Esophagus mucosa (tissue), 1 donor: ENCODE results near the gene RABGAP1L. TPM values are rescaled to one million over a fixed set of nuclear protein-coding genes. Genes with fewer than 3 reads are reported as not detected.
"Not testable (repeated sequence)": the region's sequence is repeated elsewhere in the genome, so short reads cannot be mapped to it uniquely, and the experiment has no call there.

ENCODE experiments used
- ATAC-seq: fragments of 200-7000 bp; cut with Tn5 transposase; one replicate; pipeline ENCODE4 v1.9.1; 2020
- total RNA-seq: library from RNA; stranded (reverse); gene quantifications from one replicate; pipeline ENCODE4 v1.2.4, GENCODE V29; 2023
- donor health status: DM: yes; HTN: yes; CAD: no.

RABGAP1L gene
- total RNA-seq, 1 donor from 2014 or later = 25.3 TPM

DNA sequence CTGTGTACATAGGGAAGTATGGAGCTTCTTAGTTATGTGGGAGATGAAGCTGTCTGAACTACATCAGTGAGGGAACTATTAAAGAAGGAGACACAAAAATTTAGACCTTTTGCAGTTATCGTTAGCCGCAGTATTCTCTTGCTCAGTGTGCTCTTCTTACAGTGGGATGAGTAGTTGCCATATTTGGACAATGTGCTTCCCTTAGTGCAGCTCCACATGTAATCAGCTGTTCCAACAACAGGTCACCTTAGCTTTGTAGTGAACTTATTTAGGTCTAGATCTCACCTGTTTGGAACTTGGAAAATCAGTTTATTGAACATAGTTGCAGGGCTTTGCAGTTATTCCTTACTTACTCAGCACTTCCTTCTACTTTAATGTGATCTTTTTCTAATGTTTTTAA lies 306.5 kb downstream of the RABGAP1L start:
- no peak for ATAC-seq

DNA sequence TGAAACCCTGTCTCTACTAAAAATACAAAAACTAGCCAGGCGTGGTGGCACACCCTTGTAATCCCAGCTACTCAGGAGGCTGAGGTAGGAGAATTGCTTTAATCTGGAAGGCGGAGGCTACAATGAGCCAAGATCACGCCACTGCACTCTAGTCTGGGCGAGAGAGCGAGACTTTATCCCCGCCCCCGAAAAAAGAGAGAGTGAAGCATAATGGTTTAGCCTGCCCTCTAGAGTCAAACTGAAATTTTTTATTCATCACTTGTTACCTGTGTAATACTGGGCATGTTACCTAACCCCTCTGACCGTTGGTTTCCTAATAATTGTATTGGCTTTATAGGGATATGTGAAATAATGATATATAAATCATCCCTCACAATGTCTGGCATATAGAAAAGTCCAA lies 307.3 kb downstream of the RABGAP1L start:
- ATAC-seq = no peak

DNA sequence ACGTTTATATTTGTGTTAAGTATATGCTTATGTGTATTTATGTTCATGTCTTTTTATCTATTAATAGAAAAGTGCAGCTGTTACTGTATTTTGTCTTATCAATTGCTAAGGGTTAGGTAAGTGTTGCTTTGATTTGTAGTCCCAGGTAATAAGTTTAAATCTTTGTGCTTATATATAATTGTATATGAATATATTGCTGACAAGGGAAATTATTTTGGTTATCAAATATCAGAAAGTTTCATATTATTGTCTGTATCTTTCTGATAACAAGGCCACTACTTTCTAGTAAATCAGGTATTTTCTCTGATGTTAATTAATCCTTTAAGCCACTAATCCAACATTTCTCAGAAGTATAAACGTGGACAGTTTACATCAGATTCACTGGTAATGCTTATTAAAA lies 309.7 kb downstream of the RABGAP1L start:
- ATAC-seq = no peak

DNA sequence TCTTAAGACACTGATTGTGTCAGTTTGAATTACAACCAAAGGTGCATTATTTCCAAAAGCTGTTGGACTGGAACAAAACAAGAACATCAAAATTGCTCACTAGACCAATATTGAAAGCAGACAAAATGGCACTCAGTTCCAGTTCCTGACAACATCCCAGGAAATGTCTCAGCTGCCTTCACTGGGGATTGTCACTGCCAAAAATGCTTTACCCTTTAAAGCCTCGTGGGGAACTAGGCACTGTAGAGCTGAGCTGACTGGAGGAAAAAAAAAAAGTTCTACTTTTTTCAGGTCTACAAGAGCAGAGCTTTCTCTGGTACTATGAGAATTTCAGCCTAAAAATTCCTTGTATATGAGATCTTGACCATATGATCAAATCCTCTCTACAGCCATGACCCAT lies 310.4 kb downstream of the RABGAP1L start:
- ATAC-seq = no peak

DNA sequence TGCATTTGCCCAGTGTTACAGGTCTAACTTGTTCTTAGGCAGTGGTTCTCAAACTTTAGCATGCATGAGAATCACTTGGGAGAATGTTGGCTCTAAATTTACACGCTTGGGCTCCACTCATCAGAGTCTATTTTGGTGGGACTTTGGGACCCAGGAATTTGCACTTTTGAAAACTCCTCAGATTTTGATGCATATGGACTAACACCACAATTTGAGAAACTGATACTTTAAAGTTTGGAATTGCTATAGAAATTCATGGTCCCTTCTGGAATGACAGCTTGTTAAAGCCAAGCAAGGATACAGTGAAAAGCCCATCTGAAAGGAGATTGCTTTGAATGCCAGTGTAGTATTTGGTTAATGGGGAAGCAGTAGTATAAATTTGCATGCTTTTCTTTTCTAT lies 320.0 kb downstream of the RABGAP1L start:
- no peak for ATAC-seq

DNA sequence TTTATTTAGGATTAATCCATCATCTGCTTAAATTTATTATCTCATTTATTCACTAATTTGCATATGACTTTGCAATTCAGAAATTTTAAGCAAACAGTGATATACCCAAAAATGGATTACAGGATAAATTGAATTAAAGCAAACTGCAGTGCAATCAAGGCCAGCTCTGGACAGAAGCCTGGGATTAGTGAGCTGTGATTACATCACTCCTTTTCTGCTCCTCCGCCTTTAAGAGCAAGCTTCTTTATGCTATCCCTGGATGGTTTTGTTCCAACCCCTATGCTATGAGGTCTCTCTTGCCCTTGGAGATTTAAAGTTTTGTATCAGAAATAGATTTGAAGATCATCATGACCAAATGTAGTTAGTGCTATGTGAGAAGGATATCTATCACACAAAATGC lies 321.0 kb downstream of the RABGAP1L start:
- ATAC-seq = no peak

DNA sequence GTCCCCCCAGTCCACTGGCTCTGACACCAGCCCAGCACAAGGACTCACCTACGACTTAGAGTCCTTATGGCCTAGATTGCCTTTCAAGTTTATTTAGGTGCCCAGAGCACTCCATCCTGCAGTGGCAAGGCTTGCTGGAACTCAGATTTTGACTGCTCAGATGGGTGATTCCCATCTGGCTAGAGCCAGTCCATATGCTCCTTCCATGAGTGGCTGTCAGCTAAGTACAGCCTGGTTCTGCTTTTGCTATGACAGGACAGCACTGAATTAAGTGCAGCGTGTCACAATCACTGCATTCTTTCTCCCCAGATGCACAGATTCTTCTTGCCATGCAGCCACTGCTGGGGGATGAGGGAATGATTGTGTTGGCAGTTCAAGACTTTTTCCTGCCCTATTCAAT lies 332.3 kb downstream of the RABGAP1L start:
- no peak for ATAC-seq

DNA sequence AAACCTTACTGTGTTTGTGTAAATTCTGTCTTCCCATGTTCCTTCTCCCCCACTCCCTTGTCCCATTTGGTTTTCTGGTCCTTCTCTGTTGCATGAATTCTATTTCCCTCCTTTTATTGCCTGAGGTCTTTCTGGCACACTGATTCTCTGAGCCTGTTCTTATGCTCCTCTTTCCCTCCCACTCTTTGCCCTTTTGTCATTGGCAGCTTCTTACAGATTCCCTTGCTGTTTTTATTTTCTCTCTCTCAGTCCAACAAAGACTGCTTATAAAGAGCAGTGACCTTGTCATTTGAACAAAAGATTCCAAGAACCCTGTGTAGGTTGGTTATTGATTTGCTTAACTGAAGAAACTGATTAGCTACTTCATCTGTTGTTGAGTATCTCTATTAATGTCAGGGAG lies 338.2 kb downstream of the RABGAP1L start:
- no peak for ATAC-seq

DNA sequence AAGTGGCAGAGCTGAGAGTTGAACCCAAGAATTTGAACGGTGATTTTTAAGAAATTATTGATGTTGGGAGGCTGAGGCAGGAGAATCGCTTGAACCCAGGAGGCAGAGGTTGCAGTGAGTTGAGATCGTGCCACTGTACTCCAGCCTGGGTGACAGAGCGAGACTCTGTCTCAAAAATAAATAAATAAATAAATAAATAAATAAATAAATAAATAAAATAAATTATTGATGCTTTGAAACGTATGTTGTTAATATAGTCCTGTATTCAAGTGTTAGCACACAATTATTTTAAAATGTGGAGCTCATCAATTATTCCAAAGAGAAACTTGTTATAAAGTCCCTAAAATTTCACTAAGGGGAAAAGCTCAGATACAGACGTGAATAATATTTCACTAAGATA lies 357.4 kb downstream of the RABGAP1L start:
- not testable (repeated sequence) for ATAC-seq

DNA sequence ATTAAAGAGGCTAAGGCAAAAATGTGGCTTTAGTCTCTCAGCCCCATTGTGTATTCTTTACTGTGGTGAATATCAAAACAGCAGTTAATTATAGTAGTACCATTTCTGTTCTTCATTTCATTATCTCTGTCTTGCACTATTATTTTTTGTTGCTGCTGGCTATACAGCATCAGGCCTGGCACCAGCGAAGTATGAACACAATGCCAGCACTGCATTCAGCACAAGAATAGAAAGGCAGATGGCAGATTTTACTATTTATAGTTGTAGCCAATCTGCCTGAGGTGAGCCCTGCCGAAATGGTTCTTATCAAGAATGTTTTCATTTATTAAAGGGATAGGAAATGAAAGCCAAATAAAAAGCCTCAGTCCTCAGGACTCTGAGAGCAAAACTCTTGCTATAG lies 360.5 kb downstream of the RABGAP1L start:
- no peak for ATAC-seq

DNA sequence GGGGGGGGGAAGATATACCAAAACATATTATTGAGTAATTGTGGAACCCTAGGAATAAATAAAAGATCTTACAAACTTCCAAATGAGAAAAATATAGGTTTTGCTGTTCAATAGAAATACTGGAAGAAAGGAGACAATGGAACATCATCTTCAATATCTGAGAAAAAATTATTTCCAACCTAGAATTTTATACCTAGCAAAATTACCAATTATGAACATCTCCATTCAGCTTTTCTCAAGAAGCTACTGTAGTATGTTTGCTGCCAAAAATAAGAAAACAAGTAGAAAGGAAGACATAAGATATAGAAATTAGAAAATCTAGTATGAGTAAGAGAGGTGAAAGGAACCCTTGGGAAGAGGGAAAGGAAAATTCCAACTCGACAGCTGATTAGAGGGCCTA lies 372.4 kb downstream of the RABGAP1L start:
- no peak for ATAC-seq

DNA sequence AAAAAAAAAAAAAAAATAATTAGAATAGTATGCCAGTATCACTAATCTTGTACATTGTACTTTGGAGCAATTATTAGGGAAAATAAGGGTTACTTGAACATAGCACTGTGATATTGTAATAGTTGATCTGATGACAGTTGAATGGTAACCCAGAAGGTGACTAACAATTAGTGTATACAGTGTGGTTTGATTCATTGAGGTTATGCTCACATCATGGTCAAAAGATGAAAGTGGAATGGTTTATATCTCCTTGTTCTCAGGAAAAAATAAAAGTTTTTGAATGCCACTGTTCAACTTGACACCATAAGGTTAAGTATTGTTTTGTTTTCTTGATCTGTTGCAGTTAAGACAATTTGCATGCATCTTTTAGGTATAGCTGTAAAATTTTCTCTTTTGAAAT lies 375.5 kb downstream of the RABGAP1L start:
- no peak for ATAC-seq

DNA sequence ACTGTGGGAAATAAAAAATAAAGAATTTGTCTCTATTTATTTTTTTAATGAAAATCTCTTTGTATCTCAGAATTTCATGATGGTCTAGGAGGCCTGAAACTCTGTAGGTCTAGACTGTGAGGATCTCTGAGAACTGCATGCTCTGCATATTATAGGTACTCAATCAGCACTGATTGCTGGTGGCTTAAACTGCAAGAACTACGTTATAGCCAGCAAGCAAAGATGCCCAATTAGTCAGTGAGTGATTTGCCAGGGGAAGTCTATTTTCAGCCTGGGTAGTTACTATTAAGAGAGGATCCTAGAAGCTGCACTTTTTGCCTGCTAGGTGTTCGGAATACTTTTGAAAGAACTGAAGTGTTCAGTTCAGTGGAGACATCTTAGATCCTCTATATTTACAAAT lies 375.9 kb downstream of the RABGAP1L start:
- ATAC-seq = no peak

DNA sequence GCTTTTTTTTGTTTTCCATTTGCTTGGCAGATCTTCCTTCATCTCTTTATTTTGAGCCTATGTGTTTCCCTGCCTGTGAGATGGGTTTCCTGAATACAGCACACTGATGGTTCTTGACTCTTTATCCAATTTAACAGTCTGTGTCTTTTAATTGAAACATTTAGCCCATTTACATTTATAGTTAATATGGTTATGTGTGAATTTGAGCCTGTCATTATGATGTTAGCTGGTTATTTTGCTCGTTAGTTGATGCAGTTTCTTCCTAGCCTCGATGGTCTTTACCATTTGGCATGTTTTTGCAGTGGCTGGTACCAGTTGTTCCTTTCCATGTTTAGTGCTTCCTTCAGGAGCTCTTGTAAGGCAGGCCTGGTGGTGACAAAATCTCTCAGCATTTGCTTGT lies 384.1 kb downstream of the RABGAP1L start:
- ATAC-seq = not testable (repeated sequence)

DNA sequence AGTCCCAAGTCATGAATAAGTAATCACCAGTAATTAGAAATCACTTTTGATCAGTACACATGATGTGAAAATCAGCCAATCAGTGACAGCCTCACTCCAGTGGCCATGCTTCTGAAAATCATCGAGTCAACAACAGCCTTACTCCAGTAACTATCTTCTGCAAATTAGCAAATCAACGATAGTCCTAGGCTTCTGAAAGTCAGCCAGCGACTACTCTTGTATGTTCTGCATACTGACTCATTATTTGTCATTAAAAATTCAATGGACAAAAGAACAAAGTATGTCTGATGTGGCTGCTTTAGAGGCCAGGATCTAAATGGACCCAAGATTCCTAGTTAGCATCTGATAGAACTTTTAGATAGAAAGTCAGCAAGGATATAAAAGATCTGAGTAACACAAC lies 391.0 kb downstream of the RABGAP1L start:
- no peak for ATAC-seq

DNA sequence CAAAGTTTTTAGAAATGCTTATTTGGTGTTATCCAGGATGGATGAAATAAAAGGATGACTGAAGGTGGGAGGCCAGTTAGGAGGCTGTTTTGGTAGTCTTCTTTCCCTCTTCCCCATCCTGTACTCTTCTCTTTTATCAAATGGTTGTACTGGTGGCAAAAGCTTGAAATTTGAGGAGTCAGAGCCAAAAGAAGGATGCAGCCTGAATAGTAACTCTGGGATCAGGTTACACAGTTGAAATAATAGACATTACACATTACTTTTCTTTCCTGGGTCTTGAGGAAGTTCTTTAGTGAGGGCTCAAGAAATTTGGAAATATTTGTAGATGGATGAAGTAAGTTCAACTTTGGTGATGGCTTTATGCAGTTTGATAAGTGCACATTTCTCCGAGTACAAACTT lies 397.1 kb downstream of the RABGAP1L start:
- ATAC-seq = no peak

DNA sequence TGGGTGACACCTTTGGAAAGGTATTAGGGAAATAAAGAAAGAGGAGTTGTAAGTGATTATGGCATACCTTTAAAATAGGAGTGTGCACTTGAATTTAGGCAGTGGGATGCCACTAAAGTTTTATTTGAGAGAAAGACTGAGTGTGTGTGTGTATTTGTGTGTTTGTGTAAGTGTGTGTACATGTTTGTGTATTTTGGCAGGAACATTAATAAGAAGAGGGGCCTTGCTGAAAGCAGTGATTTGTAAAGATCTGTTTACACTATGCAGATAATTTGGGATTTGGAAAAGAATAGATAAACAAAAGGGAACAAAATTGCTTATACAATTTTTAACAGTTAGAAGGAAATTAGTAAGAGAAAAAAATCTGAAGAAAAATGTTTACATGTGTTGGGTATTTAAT lies 409.2 kb downstream of the RABGAP1L start:
- ATAC-seq = no peak

DNA sequence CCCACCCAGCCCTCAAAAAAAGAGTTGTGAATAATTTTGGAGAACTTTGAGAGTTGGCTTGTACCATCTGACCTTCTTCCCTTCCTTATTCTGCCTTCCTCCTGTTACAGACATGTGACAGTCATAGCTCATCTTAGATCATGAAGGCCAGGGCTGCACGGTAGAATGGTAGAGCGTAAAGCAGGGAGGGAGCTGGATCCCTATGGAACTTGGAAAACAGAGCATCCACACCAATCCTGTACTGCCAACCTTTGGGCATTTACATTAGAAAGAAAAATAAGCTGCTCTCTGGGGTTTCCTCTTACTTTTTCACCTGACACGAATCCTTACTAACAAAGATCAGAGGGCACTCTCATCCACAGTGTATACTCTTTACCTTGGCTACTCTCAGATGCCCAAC lies 409.9 kb downstream of the RABGAP1L start:
- no peak for ATAC-seq

DNA sequence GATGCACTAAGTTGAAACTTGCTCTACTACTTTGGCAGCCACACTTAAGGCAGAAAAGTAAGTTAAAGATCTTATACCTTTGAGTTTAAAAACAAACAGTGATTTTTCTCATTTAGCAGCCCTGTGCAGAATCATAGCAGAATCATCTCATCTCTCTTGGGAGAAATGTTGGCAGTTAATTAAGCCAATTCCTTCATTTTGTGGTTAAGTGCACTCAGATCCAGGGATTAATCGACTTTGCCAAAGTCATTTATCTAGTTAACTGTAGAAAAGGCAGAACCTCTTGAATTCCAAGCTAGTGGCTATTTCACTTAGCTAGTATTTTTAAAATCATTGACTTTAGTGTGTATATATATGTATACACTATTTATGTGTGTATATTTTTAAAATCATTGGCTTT lies 413.5 kb downstream of the RABGAP1L start:
- no peak for ATAC-seq

DNA sequence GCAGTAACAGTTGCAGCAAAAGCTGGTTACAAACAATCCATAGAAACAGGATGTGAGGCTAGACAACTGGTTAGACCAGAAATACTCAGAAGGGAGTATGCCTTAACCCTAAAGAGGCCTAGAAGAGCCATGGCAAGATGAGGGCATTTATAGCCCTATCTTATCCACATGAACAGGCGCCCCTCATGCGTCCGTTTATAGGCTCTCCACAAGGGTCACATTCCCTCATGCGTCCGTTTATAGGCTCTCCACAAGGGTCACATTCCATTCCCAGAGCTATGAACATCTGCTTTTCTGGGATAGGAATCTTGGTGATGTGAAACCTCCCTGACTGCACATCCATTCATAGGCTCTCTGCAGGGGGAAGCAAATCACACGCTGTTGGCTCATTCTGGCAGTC lies 416.8 kb downstream of the RABGAP1L start:
- not testable (repeated sequence) for ATAC-seq

DNA sequence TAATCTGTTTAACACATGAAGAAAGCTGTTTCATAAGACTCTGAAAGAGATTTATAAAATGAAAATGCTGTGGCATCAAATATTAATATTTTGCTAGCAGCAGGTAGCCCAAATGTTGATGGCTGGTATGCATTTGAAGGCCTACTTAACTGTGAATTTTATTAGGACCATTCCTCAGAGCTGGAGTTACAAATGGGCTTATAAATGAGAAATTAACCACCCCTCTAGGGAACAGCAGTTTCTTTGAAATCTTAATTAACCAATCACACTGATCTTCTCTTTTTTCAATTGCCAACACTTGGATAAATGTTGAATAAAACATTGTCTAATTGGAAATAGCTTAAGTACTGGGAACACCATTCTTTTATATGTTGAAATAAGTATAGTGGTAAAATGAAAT lies 418.4 kb downstream of the RABGAP1L start:
- ATAC-seq = no peak

DNA sequence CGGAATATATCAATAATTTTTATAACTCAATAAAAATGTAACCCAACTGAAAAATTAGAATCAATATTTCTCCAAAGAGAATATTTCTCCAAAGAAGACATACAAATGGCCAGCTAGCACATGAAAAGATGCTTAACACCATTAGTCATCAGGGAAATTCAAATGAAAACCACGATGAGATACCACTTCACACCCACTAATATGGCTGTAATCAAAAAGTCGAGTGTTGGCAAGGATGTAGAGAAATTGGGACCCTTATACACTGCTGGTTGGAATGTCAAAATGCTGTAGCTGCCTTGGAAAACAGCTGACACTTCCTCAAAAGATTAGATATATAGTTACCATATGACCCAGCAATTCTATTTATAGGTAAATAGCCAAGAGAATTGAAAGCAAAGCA lies 421.5 kb downstream of the RABGAP1L start:
- no peak for ATAC-seq

DNA sequence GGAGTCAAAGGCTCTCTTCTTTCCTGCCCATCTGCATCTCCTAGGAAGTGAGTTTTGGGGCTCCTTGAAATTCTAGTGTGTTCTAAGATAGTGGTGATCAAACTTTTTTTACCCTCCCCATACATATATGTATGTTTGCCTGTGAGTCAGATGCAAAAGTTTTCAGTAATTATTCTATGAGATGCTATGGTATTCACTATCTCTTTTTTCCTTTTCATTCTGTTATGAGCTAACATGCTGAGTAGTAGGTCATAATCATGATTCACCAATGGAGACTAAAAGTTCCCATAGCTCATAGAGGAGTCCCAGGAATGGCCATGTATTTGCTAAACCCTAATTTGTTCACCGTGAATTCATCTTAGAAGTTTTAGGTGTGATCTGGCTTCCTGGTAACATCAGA lies 424.0 kb downstream of the RABGAP1L start:
- no peak for ATAC-seq

DNA sequence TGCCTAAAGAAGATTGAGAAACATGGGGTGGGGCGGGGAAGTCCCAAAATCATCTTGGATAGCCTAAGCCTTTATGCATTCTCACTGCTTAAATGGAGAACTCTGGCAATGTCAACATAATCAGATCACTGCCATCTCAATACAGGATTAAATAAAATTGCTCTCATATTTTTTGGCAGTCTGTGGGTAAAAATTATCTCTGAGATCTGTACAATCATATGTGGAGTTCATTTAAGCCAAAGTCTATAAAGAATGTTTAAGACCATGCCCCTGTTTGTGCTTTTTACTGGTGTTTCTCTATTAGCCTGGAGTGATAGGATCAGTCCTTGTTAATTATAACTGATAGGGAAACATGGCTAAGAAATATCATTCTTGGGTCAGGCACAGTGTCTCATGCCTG lies 424.8 kb downstream of the RABGAP1L start:
- ATAC-seq = peak; percentile 36

DNA sequence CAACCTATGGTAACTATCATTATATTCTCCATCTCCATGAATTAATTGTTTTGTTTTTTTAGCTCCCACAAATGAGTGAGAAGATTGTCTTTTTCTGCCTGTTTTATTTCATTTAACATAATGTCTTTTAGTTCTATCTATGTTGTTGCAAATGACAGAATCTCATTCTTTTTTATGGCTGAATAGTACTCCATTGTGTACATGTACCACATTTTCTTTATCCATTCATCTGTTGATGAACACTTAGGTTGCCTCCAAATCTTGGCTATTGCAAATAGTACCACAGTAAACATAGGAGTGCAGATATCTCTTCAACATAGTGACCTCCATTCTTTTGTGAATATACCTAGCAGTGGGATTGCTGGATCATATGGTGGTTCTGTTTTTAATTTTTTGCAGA lies 429.3 kb downstream of the RABGAP1L start:
- ATAC-seq = not testable (repeated sequence)

DNA sequence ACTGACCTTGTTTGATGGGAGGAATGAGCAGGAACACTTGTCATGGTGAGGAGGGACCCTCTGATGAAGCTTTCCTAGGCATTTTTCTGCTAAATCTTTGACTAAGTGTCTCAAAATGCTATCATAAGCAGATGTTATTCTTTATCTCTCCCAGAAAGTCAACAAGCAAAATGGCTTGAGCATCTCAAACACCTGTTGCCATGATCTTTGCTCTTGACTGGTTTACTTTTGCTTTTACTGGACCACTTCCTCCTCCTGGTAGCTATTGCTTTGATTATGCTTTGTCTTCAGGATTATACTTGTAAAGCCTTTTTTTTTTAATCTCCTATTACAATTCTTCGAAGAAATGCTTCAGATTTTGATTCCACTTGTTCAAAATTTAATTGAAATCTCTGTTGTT lies 445.9 kb downstream of the RABGAP1L start:
- ATAC-seq = no peak
